ENCODE results near the gene COL16A1. TPM values are rescaled to one million over a fixed set of nuclear protein-coding genes. Genes with fewer than 3 reads are reported as not detected.

Gene COL16A1
- total and polyA plus RNA-seq, 2 of the 4 experiments (the other 2 are of a cell fraction): 34.2 to 62.8 TPM

DNA sequence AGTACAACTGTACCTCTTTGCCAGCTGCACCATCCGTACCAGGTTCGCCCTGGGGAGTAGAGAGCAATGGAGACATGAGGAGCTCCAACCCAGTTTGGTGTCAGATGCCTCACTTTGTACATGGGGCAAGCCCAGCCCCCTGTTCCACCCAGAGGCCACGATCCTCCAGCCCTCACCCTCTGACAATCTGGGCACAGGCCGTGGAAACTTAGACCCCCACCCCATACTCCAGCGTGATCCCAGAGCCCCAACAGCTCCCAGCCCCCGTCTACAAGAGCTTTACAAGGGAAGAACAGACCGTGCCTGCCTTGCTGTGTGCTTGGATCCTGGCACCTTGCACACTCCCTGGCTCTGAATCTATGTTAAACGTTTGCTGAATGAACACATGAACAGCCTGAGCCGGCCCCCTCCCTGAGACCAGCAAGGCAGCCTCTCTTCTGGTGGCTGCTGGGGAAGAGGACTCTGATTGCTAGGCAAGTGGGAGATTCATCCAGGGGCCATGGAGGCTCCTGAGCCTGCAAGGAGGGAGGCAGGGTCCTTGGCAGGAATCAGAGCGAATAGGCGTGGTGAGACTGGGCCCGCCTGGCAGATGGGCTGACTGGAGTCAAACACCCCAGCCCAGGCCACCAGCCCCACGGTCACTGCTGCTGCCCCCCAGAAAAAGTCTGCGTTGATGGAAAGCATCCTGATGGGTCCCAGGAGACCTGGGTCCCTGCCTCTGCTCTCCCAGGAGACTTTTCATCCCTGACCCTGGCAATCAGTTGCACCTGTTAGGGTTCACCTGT, 46.6 kb downstream of the COL16A1 start:
- ATAC-seq (ENCODE audit: low read depth) (no peak), DNase-seq (no peak)
- no peak overlapping the region for H3K4ac ChIP-seq (ENCODE audit: low read depth, low read length)
- ChIA-PET CTCF (interaction anchor here (1.0 kb wide), 1 partner anchor 92 kb away, joined by 3 read pairs; no protein-coding TSS in a partner anchor), POLR2A (ENCODE audit: unreplicated experiment) (no interaction called here)
- H3K79me1 ChIP-seq (ENCODE audit: low read depth in 1 of 2, low read length in 2 of 2): no peaks in the 10 kb centered on the region; a peak in 1 of 4 replicates
- H4K8ac ChIP-seq (ENCODE audit: low read depth in 2 of 2, low read length in 2 of 2): no peak overlapping the region
- intact Hi-C loops (cut with micrococcal nuclease): no loop called here
- dilution Hi-C loops (cut with HindIII; ENCODE audit: low sequenced_read_pairs, unreplicated experiment): no loop called here
- H2AK9ac ChIP-seq (replicated peaks; ENCODE audit: low read depth, low read length, poor library complexity): no peak overlapping the region
- H2BK15ac ChIP-seq (ENCODE audit: low read depth, low read length): no peak overlapping the region
- H3K27ac ChIP-seq (ENCODE audit: insufficient read depth, low read length): no peak overlapping the region
- H3K4me2 ChIP-seq (ENCODE audit: low read depth, low read length): no peak overlapping the region
- no peak overlapping the region for H3K56ac ChIP-seq (ENCODE audit: extremely low read depth, insufficient read depth, low read length)
- H2BK120ac ChIP-seq (ENCODE audit: low read depth, low read length): no peak overlapping the region
- no peak overlapping the region for H3K18ac ChIP-seq (ENCODE audit: low read depth, low read length)
- no peak overlapping the region for H3K23ac ChIP-seq (ENCODE audit: low read depth, low read length)
- H3K4me3 ChIP-seq (ENCODE audit: insufficient read depth, low read depth, low read length): no peak overlapping the region
- H4K5ac ChIP-seq (ENCODE audit: low read depth, low read length): no peak overlapping the region
- in situ Hi-C loops (cut with MboI; ENCODE audit: low sequenced_read_pairs): no loop called here
- H4K91ac ChIP-seq (ENCODE audit: insufficient read depth, low read depth, low read length): no peak overlapping the region
- H2AFZ ChIP-seq (replicated peaks; ENCODE audit: low read length, poor library complexity): no peak overlapping the region
- H3K27me3 ChIP-seq (ENCODE audit: control insufficient read depth, insufficient read depth, low read length): no peaks in the 10 kb centered on the region
- H3K9me3 ChIP-seq (ENCODE audit: control insufficient read depth, insufficient read depth, low read length): no peaks in the 10 kb centered on the region
- H3K9ac ChIP-seq (ENCODE audit: low read depth, low read length): no peak overlapping the region
- peaks cover 82% of the 10 kb centered on the region for H3K36me3 ChIP-seq (ENCODE audit: control insufficient read depth, insufficient read depth, low read length)
- WGBS, 2 experiments (ENCODE audit: extremely low coverage in 2 of 2, insufficient read length in 1 of 2): 85% methylated on average over 9 of the region's 14 CpGs; no CpG with 5 or more reads in 1 of the 2 experiments
- no peaks in the 10 kb centered on the region for H3K4me1 ChIP-seq (ENCODE audit: control insufficient read depth, insufficient read depth, low read length)
- H4K20me1 ChIP-seq (ENCODE audit: insufficient read depth, low read length): no peaks in the 10 kb centered on the region
- no peak for TF ChIP-seq SMC3 (IDR thresholded peaks at IDR 0.05; ENCODE audit: low read depth, low read length)
- TF ChIP-seq POLR2A (IDR thresholded peaks at IDR 0.05; ENCODE audit: low read depth, low read length): no peak
- TF ChIP-seq CHD1 (IDR thresholded peaks at IDR 0.05; ENCODE audit: low read depth, low read length): no peak
- no peak for TF ChIP-seq MAFK (IDR thresholded peaks at IDR 0.05; ENCODE audit: low read depth, low read length)
- TF ChIP-seq BHLHE40 (IDR thresholded peaks at IDR 0.05; ENCODE audit: low read depth, low read length): no peak
- no peak for TF ChIP-seq MAZ (IDR thresholded peaks at IDR 0.05; ENCODE audit: borderline replicate concordance, low read depth, low read length)
- no peak for TF ChIP-seq RCOR1 (IDR thresholded peaks at IDR 0.05; ENCODE audit: insufficient replicate concordance, low read length)
- TF ChIP-seq, protein P1, sequence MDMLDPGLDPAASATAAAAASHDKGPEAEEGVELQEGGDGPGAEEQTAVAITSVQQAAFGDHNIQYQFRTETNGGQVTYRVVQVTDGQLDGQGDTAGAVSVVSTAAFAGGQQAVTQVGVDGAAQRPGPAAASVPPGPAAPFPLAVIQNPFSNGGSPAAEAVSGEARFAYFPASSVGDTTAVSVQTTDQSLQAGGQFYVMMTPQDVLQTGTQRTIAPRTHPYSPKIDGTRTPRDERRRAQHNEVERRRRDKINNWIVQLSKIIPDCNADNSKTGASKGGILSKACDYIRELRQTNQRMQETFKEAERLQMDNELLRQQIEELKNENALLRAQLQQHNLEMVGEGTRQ (IDR thresholded peaks at IDR 0.05; ENCODE audit: low read depth, low read length): no peak
- no peak overlapping the region for H2AK5ac ChIP-seq (ENCODE audit: low read depth, low read length)
- H3K14ac ChIP-seq (replicated peaks; ENCODE audit: low read depth, low read length): no peak overlapping the region
- H2BK5ac ChIP-seq (ENCODE audit: low read depth, low read length, poor library complexity, severe bottlenecking): no peak overlapping the region
- H2BK20ac ChIP-seq (ENCODE audit: low read depth, low read length): no peak overlapping the region
- no peaks in the 10 kb centered on the region for H3K9me1 ChIP-seq (ENCODE audit: insufficient read depth, low read length)
- no TSS peak for BruUV-seq (replicated peaks)

All from IMR-90 (cell line).